Neural cell (in vitro differentiated cells): ENCODE measurements around the gene PLXDC2. TPM values are rescaled to one million over a fixed set of nuclear protein-coding genes. Genes with fewer than 3 reads are reported as not detected.

Source experiments
- H2AFZ ChIP-seq: fragments of 200-600, 300-800 bp; sonication (generic), shearing (Covaris generic); 2 replicates; pipeline ENCODE4 v1.6.0; 2014; ENCODE audit warnings: low read depth, mild to moderate bottlenecking, antibody characterized with exemption, low read length, moderate library complexity
- H3F3A ChIP-seq: fragments of 200-600 bp; shearing (Covaris generic); 2 replicates; pipeline ENCODE4 v1.6.1; 2016; ENCODE audit warnings: mild to moderate bottlenecking, moderate library complexity, mixed read lengths, antibody characterized with exemption, low read length; ENCODE audit not compliant: insufficient read depth, poor library complexity, severe bottlenecking
- H3K27ac ChIP-seq: fragments of 200-600, 300-800 bp; sonication (generic), shearing (Covaris generic); 2 replicates; pipeline ENCODE4 v1.5.1; 2014; ENCODE audit warnings: mild to moderate bottlenecking, low read length, moderate library complexity
- H3K27me3 ChIP-seq: fragments of 300-800, 200-600 bp; sonication (generic), shearing (Covaris generic); 2 replicates; pipeline ENCODE4 v1.6.0; 2014; ENCODE audit warnings: mild to moderate bottlenecking, low read depth, low read length, moderate library complexity; ENCODE audit not compliant: insufficient read depth
- H3K36me3 ChIP-seq: fragments of 300-800, 200-600 bp; sonication (generic), shearing (Covaris generic); 2 replicates; pipeline ENCODE4 v1.5.1; 2014; ENCODE audit warnings: mild to moderate bottlenecking, antibody characterized with exemption, low read length, moderate library complexity; ENCODE audit not compliant: insufficient read depth
- H3K4me2 ChIP-seq: fragments of 300-800, 200-600 bp; sonication (generic), shearing (Covaris generic); 2 replicates; pipeline ENCODE4 v1.6.0; 2014; ENCODE audit warnings: mild to moderate bottlenecking, low read length
- H3K4me3 ChIP-seq: fragments of 300-800, 200-600 bp; sonication (generic), shearing (Covaris generic); 2 replicates; pipeline ENCODE4 v1.5.1; 2014; ENCODE audit warnings: mild to moderate bottlenecking, low read length, moderate library complexity
- H3K79me2 ChIP-seq: fragments of 200-600 bp; shearing (Covaris generic); replicated peaks from 2 replicates; pipeline ENCODE4 v1.6.0; 2014; ENCODE audit warnings: mild to moderate bottlenecking, low read length, moderate library complexity; ENCODE audit not compliant: insufficient read depth
- H3K9ac ChIP-seq: fragments of 300-800, 200-600 bp; sonication (generic), shearing (Covaris generic); 2 replicates; pipeline ENCODE4 v1.6.1; 2016; ENCODE audit warnings: mild to moderate bottlenecking, low read length, mixed read lengths
- H3K9me2 ChIP-seq: fragments of 200-600 bp; shearing (Covaris generic); 2 replicates; pipeline ENCODE4 v1.6.1; 2016; ENCODE audit warnings: mild to moderate bottlenecking, low read length, mixed read lengths; ENCODE audit not compliant: insufficient read depth
- H3K9me3 ChIP-seq: fragments of 200-600, 300-800 bp; sonication (generic), shearing (Covaris generic); 2 replicates; pipeline ENCODE4 v1.6.1; 2016; ENCODE audit warnings: mild to moderate bottlenecking, mixed run types, low read length, moderate library complexity, mixed read lengths
- H4K20me1 ChIP-seq: fragments of 200-600 bp; shearing (Covaris generic); 2 replicates; pipeline ENCODE4 v1.6.1; 2016; ENCODE audit warnings: mild to moderate bottlenecking, mixed run types; ENCODE audit not compliant: insufficient read depth
- CTCF ChIP-seq: fragments of 450-650 bp; IDR thresholded peaks from 2 replicates; pipeline ENCODE4 v1.5.1; 2014; ENCODE audit warnings: antibody characterized with exemption, mild to moderate bottlenecking, moderate library complexity; ENCODE audit not compliant: poor library complexity, severe bottlenecking
- EP300 ChIP-seq: fragments of 450-650 bp; conservative IDR thresholded peaks from 2 replicates; pipeline ENCODE4 v1.6.1; 2014; ENCODE audit warnings: antibody characterized with exemption, mild to moderate bottlenecking, moderate library complexity; ENCODE audit not compliant: poor library complexity, severe bottlenecking
- EZH2 ChIP-seq: fragments of 200-600, 300-800 bp; shearing (Covaris generic), sonication (generic); IDR thresholded peaks from 2 replicates; pipeline ENCODE4 v1.6.1; 2014; ENCODE audit warnings: antibody characterized with exemption, low read length, borderline replicate concordance, mild to moderate bottlenecking; ENCODE audit not compliant: insufficient read depth, poor library complexity, severe bottlenecking
- MXI1 ChIP-seq: fragments of 450-650 bp; conservative IDR thresholded peaks from 2 replicates; pipeline ENCODE4 v1.6.1; 2014; ENCODE audit warnings: antibody characterized with exemption, mild to moderate bottlenecking; ENCODE audit not compliant: poor library complexity, severe bottlenecking
- POLR2AphosphoS5 ChIP-seq: IDR thresholded peaks from 2 replicates; pipeline ENCODE4 v1.6.1; 2012
- RAD21 ChIP-seq: fragments of 450-650 bp; conservative IDR thresholded peaks from 2 replicates; pipeline ENCODE4 v1.6.1; 2014; ENCODE audit warnings: antibody characterized with exemption, mild to moderate bottlenecking, moderate library complexity
- REST ChIP-seq: IDR thresholded peaks from 2 replicates; pipeline ENCODE4 v1.6.1; 2012; ENCODE audit warnings: borderline replicate concordance
- SMC3 ChIP-seq: fragments of 450-650 bp; conservative IDR thresholded peaks from 2 replicates; pipeline ENCODE4 v1.6.1; 2014; ENCODE audit warnings: antibody characterized with exemption, mild to moderate bottlenecking, moderate library complexity; ENCODE audit not compliant: poor library complexity
- TAF1 ChIP-seq: IDR thresholded peaks from 2 replicates; pipeline ENCODE4 v1.6.1; 2012; ENCODE audit warnings: low read depth
- polyA plus RNA-seq: library from polyadenylated mRNA; depleted of rRNA; stranded (reverse); fragments of >200 nt; gene quantifications from 2 replicates; pipeline ENCODE4 v1.2.3, GENCODE V29; 2014

The PLXDC2 gene
- polyA plus RNA-seq, 1 donor from 2014 or later, result 2.3 TPM

DNA sequence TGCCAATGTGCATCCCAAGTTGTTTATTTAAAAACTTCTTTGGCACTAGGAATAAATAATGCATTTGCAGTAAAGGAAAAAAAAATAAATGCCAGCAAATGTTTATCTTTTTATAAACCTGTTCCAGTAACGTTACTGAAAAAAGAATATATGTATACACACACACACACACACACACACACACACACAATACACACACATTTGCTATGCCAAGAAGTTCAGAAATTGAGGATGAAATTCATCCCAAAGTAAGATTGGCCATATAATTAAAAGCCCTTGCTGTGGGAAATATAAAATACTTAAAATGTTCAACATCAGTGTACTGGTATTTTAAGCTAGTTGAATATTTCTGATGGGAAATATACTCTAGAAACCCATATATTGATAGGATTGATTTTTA lies 2.6 kb downstream of the PLXDC2 start:
- H3K79me2 ChIP-seq, result peaks cover 23% of the 10 kb centered on the region
- H3K27ac ChIP-seq, result no peak overlapping the region
- H3K36me3 ChIP-seq, result no peaks in the 10 kb centered on the region
- H3K9me2 ChIP-seq, result no peaks in the 10 kb centered on the region
- no peak overlapping the region for H3K9ac ChIP-seq
- no peaks in the 10 kb centered on the region for H3K27me3 ChIP-seq
- peak overlapping the region; percentile 16 for H3K4me2 ChIP-seq
- no peaks in the 10 kb centered on the region for H3K9me3 ChIP-seq
- peaks cover 3% of the 10 kb centered on the region for H3F3A ChIP-seq
- peak overlapping the region; percentile 85 for H3K4me3 ChIP-seq
- no peaks in the 10 kb centered on the region for H4K20me1 ChIP-seq
- H2AFZ ChIP-seq, result no peak overlapping the region
- TF ChIP-seq CTCF (no peak), POLR2AphosphoS5 (no peak), TAF1 (no peak), RAD21 (no peak), SMC3 (no peak), EZH2 (no peak), REST (no peak)

DNA sequence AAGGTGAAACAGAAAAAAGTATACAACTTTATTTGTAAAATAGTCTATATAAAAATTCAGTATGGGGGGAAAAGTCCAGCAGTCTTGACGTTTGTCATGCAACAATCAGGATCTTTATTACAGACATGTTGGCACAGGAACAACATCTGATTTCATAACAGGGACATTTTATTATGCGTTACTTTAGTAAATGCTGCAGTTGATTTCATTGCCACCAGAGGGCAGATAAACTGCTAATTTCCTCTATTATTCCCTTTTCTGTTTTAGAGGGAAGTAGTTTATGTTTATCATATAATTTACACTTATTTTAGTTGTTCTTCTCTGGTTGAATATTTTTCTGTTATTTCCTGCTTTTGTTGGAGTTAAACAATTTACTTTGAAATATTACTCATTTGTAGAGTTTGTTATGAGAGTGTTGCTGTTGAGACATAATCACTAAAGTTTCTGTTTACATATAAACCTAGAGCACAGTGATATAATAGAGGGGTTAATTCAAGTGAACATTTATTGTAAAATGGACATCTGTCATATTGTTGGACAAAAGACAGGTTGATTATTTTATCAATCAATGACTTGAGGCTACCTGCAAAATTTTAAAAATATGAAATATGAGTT lies 3.3 kb downstream of the PLXDC2 start:
- H4K20me1 ChIP-seq, result no peaks in the 10 kb centered on the region
- H2AFZ ChIP-seq, result no peak overlapping the region
- H3K36me3 ChIP-seq, result no peaks in the 10 kb centered on the region
- H3K27ac ChIP-seq, result no peak overlapping the region
- H3K4me2 ChIP-seq, result peak overlapping the region; percentile 16
- H3K4me3 ChIP-seq, result peak overlapping the region; percentile 85
- no peaks in the 10 kb centered on the region for H3K9me3 ChIP-seq
- peaks cover 23% of the 10 kb centered on the region for H3K79me2 ChIP-seq
- no peaks in the 10 kb centered on the region for H3K27me3 ChIP-seq
- peaks cover 3% of the 10 kb centered on the region for H3F3A ChIP-seq
- TF ChIP-seq REST, result no peak
- TF ChIP-seq SMC3, result peak; percentile 91
- no peak for TF ChIP-seq EP300
- no peak for TF ChIP-seq POLR2AphosphoS5
- no peak for TF ChIP-seq EZH2
- TF ChIP-seq MXI1, result no peak
- TF ChIP-seq CTCF, result peak; percentile 79
- TF ChIP-seq TAF1, result no peak
- TF ChIP-seq RAD21, result peak; percentile 80
- H3K9me2 ChIP-seq, result no peaks in the 10 kb centered on the region
- H3K9ac ChIP-seq, result no peak overlapping the region
